COR-L47 (cell line): ENCODE data around the gene MTCP1.

Experiments
- DNase-seq: peaks from one replicate; lab custom pipeline; 2025; lab: John Stamatoyannopoulos, UW

Gene MTCP1

GRCh38 chrX:155070975-155071693, at the start of gene MTCP1, which contains the start of the genes BRCC3 and CMC4:
Gene MTCP1 (minus strand): TSS chrX:155071136. CDS start chrX:155066010, 5,126 bp downstream.
Gene BRCC3 (plus strand): TSS chrX:155071508. CDS start chrX:155071528, 20 bp downstream.
Gene CMC4 (minus strand): TSS chrX:155071136. CDS start chrX:155064023, 7,113 bp downstream.
- DNase-seq, result peak; percentile 78

- DNase-seq, result no peak
Measured at GRCh38 chrX:155115174-155115819, 44.4 kb upstream of the MTCP1 start.

- no peak for DNase-seq
Measured at GRCh38 chrX:155113097-155113496, 42.2 kb upstream of the MTCP1 start.

GRCh38 chrX:155112171-155112570, 41.2 kb upstream of the MTCP1 start:
- no peak for DNase-seq

GRCh38 chrX:155108427-155108826, 37.5 kb upstream of the MTCP1 start:
- DNase-seq, result no peak

GRCh38 chrX:155105919-155106318, 35.0 kb upstream of the MTCP1 start:
- no peak for DNase-seq

GRCh38 chrX:155094468-155095061, 23.6 kb upstream of the MTCP1 start:
- DNase-seq, result peak; percentile 4

GRCh38 chrX:155086961-155087735, 16.2 kb upstream of the MTCP1 start:
- no peak for DNase-seq

GRCh38 chrX:155086202-155086840, 15.4 kb upstream of the MTCP1 start:
- no peak for DNase-seq

- no peak for DNase-seq
Measured at GRCh38 chrX:155071694-155072280, 851 bp upstream of the MTCP1 start.

- no peak for DNase-seq
Measured at GRCh38 chrX:155070663-155070974, 317 bp downstream of the MTCP1 start.

- no peak for DNase-seq
Measured at GRCh38 chrX:155070038-155070437, 898 bp downstream of the MTCP1 start.

- no peak for DNase-seq
Measured at GRCh38 chrX:155069414-155069813, 1.5 kb downstream of the MTCP1 start.

GRCh38 chrX:155068165-155068564, 2.8 kb downstream of the MTCP1 start:
- DNase-seq, result no peak

GRCh38 chrX:155065035-155065734, 5.8 kb downstream of the MTCP1 start:
- no peak for DNase-seq

- no peak for DNase-seq
Measured at GRCh38 chrX:155061760-155062159, 9.2 kb downstream of the MTCP1 start.

- DNase-seq, result peak; percentile 19
Measured at GRCh38 chrX:155056877-155057792, 13.8 kb downstream of the MTCP1 start.

- DNase-seq, result no peak
Measured at GRCh38 chrX:155056471-155056870, 14.5 kb downstream of the MTCP1 start.

- DNase-seq, result no peak
Measured at GRCh38 chrX:155055494-155055893, 15.4 kb downstream of the MTCP1 start.

- no peak for DNase-seq
Measured at GRCh38 chrX:155054255-155054654, 16.7 kb downstream of the MTCP1 start.
